GM12891 (cell line): Measurements from ENCODE around the gene PRR7.

Experiments used
- DNase-seq: peaks from one replicate; pipeline ENCODE4 v3.0.0; 2011; ENCODE audit warnings: low spot score; ENCODE audit not compliant: insufficient read length
- FAIRE-seq: peaks from 2 replicates; lab custom pipeline; 2011; peaks lifted over from hg19 to GRCh38; lab: Jason Lieb, UNC
- PAX5 ChIP-seq: IDR thresholded peaks from 2 replicates; pipeline ENCODE4 v1.6.1; 2011; ENCODE audit warnings: low read length, moderate library complexity, mild to moderate bottlenecking; ENCODE audit not compliant: insufficient read depth, severe bottlenecking
- POLR2A ChIP-seq: IDR thresholded peaks from 2 replicates; pipeline ENCODE4 v1.6.1; 2011; ENCODE audit warnings: low read depth, low read length, control low read depth
- POLR2AphosphoS5 ChIP-seq: IDR thresholded peaks from 2 replicates; pipeline ENCODE4 v1.6.1; 2011; ENCODE audit warnings: low read depth, low read length, control low read depth
- POU2F2 ChIP-seq: IDR thresholded peaks from 2 replicates; pipeline ENCODE4 v1.6.1; 2011; ENCODE audit warnings: low read depth, mild to moderate bottlenecking, control low read depth, low read length, moderate library complexity
- SPI1 ChIP-seq: IDR thresholded peaks from 2 replicates; pipeline ENCODE4 v1.6.1; 2011; ENCODE audit warnings: low read depth, low read length, control low read depth
- TAF1 ChIP-seq: IDR thresholded peaks from 2 replicates; pipeline ENCODE4 v1.6.1; 2011; ENCODE audit warnings: low read depth, low read length, control low read depth

PRR7 gene

GRCh38 chr5:177452688-177453638 lies 6.3 kb downstream of the PRR7 start:
- FAIRE-seq (peak; percentile 5), DNase-seq (no peak)
- no peak for TF ChIP-seq TAF1
- TF ChIP-seq PAX5: no peak
- no peak for TF ChIP-seq SPI1
- 0 out of 2 replicates have a peak, but pooled peaks have one; percentile 21 for TF ChIP-seq POLR2AphosphoS5

GRCh38 chr5:177453852-177454396 lies 7.3 kb downstream of the PRR7 start:
- DNase-seq (no peak), FAIRE-seq (no peak)
- TF ChIP-seq POLR2AphosphoS5 (no peak), SPI1 (peak; percentile 33; the same call in 1 of the 2 replicates)

GRCh38 chr5:177454397-177455035 lies 7.9 kb downstream of the PRR7 start:
- TF ChIP-seq PAX5: no peak
- TF ChIP-seq POLR2AphosphoS5: no peak
- no peak for TF ChIP-seq POU2F2
- TF ChIP-seq TAF1: no peak
- TF ChIP-seq SPI1: no peak
- TF ChIP-seq POLR2A: no peak
- DNase-seq (peak; percentile 99), FAIRE-seq (no peak)

GRCh38 chr5:177455036-177455660 lies 8.5 kb downstream of the PRR7 start:
- FAIRE-seq (peak; percentile 99), DNase-seq (peak; percentile 87)
- TF ChIP-seq TAF1: 0 out of 2 replicates have a peak, but pooled peaks have one; percentile 14
- peak; percentile 72 for TF ChIP-seq POLR2AphosphoS5
- TF ChIP-seq PAX5: peak; percentile 35
- no peak; the same call in 1 of the 2 replicates for TF ChIP-seq POLR2A

GRCh38 chr5:177455661-177456590 lies 9.3 kb downstream of the PRR7 start:
- TF ChIP-seq PAX5 (no peak), POLR2A (peak; percentile 32; the same call in 1 of the 2 replicates), POLR2AphosphoS5 (0 out of 2 replicates have a peak, but pooled peaks have one; percentile 8)
- FAIRE-seq (peak; percentile 84), DNase-seq (peak; percentile 96)

- DNase-seq (no peak), FAIRE-seq (no peak)
- TF ChIP-seq SPI1 (no peak), POLR2AphosphoS5 (no peak)
Measured at GRCh38 chr5:177456591-177456964, 10.0 kb downstream of the PRR7 start.

GRCh38 chr5:177456976-177457851 lies 10.6 kb downstream of the PRR7 start:
- TF ChIP-seq PAX5 (no peak), POU2F2 (0 out of 2 replicates have a peak, but pooled peaks have one; percentile 19), SPI1 (no peak), POLR2A (0 out of 2 replicates have a peak, but pooled peaks have one; percentile 41)
- DNase-seq (peak; percentile 96), FAIRE-seq (peak; percentile 99)
